ENCODE results near the gene MRPL14. TPM values are rescaled to one million over a fixed set of nuclear protein-coding genes. Genes with fewer than 3 reads are reported as not detected.

Gene MRPL14
- total and polyA plus RNA-seq, 9 of the 15 experiments (the other 6 are each of a cell fraction or from before 2014, with no cell fraction given), result 126 to 424 (median 165) TPM

DNA sequence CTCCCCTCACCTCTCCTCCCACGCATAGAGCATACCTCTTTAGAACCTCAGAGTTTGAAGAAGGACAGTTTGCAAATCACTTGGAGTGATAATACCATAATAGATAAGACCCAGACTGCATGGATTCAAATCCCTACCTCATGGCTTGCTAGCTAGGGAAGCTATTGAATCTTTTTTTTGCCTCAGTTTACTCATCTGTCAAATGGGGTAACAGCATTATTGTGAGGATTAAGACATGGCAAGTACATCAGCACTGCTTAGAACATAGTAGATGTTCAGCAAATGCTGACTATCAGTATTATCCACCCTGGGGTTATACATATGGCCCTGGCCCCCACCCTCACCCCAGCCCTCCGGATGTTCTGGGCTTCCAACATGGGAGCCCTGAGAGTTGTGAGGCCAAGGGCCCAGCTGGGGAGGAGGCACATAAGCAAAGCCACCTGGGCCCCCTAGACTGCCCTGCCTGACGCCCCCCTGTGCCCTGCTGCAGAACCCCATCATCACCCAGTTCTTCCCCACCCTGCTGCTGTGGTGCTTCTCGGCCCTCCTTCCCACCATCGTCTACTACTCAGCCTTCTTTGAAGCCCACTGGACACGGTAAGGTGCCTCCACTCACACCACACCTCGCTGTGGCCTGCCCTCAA, 22.2 kb upstream of the MRPL14 start (continued):
- TF ChIP-seq, protein P1, sequence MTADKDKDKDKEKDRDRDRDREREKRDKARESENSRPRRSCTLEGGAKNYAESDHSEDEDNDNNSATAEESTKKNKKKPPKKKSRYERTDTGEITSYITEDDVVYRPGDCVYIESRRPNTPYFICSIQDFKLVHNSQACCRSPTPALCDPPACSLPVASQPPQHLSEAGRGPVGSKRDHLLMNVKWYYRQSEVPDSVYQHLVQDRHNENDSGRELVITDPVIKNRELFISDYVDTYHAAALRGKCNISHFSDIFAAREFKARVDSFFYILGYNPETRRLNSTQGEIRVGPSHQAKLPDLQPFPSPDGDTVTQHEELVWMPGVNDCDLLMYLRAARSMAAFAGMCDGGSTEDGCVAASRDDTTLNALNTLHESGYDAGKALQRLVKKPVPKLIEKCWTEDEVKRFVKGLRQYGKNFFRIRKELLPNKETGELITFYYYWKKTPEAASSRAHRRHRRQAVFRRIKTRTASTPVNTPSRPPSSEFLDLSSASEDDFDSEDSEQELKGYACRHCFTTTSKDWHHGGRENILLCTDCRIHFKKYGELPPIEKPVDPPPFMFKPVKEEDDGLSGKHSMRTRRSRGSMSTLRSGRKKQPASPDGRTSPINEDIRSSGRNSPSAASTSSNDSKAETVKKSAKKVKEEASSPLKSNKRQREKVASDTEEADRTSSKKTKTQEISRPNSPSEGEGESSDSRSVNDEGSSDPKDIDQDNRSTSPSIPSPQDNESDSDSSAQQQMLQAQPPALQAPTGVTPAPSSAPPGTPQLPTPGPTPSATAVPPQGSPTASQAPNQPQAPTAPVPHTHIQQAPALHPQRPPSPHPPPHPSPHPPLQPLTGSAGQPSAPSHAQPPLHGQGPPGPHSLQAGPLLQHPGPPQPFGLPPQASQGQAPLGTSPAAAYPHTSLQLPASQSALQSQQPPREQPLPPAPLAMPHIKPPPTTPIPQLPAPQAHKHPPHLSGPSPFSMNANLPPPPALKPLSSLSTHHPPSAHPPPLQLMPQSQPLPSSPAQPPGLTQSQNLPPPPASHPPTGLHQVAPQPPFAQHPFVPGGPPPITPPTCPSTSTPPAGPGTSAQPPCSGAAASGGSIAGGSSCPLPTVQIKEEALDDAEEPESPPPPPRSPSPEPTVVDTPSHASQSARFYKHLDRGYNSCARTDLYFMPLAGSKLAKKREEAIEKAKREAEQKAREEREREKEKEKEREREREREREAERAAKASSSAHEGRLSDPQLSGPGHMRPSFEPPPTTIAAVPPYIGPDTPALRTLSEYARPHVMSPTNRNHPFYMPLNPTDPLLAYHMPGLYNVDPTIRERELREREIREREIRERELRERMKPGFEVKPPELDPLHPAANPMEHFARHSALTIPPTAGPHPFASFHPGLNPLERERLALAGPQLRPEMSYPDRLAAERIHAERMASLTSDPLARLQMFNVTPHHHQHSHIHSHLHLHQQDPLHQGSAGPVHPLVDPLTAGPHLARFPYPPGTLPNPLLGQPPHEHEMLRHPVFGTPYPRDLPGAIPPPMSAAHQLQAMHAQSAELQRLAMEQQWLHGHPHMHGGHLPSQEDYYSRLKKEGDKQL (CRISPR knock-in tag; IDR thresholded peaks at IDR 0.05; ENCODE audit: borderline replicate concordance), result no peak
- peak; percentile 16; the same call in 1 of the 2 replicates for TF ChIP-seq CEBPG (CRISPR knock-in tag; IDR thresholded peaks at IDR 0.05)
- TF ChIP-seq CEBPG (tag; conservative IDR thresholded peaks at IDR 0.05 in 1 of 2, IDR thresholded peaks at IDR 0.05 in 1 of 2), result no peak
- TF ChIP-seq, protein P2, sequence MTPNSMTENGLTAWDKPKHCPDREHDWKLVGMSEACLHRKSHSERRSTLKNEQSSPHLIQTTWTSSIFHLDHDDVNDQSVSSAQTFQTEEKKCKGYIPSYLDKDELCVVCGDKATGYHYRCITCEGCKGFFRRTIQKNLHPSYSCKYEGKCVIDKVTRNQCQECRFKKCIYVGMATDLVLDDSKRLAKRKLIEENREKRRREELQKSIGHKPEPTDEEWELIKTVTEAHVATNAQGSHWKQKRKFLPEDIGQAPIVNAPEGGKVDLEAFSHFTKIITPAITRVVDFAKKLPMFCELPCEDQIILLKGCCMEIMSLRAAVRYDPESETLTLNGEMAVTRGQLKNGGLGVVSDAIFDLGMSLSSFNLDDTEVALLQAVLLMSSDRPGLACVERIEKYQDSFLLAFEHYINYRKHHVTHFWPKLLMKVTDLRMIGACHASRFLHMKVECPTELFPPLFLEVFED (CRISPR knock-in tag; conservative IDR thresholded peaks at IDR 0.05), result no peak
- TF ChIP-seq HDGF (IDR thresholded peaks at IDR 0.05), result no peak
- peak in 1 of 2 experiments; percentile 50; a peak in 2 of 4 replicates for TF ChIP-seq KDM1A (IDR thresholded peaks at IDR 0.05)
- TF ChIP-seq ILF3 (IDR thresholded peaks at IDR 0.05; ENCODE audit: borderline replicate concordance), result no peak
- no peak for TF ChIP-seq ZC3H8 (IDR thresholded peaks at IDR 0.05)
- TF ChIP-seq HEY1 (CRISPR knock-in tag; IDR thresholded peaks at IDR 0.05; ENCODE audit: borderline replicate concordance), result no peak
- peak; percentile 73 for TF ChIP-seq BCOR (IDR thresholded peaks at IDR 0.05)
- no peak for TF ChIP-seq ATF1 (CRISPR knock-in tag; IDR thresholded peaks at IDR 0.05)
- TF ChIP-seq ATF1 (tag; IDR thresholded peaks at IDR 0.05), result no peak
- TF ChIP-seq FOXA3 (CRISPR knock-in tag; conservative IDR thresholded peaks at IDR 0.05 in 1 of 2, IDR thresholded peaks at IDR 0.05 in 1 of 2), result no peak
- TF ChIP-seq TAF1 (IDR thresholded peaks at IDR 0.05; ENCODE audit: control insufficient read depth, extremely low read depth, insufficient read depth, low read length, severe bottlenecking), result no peak
- TF ChIP-seq HDAC8 (tag; IDR thresholded peaks at IDR 0.05), result no peak
- no peak for TF ChIP-seq RFX7 (CRISPR knock-in tag; IDR thresholded peaks at IDR 0.05)
- no peak for TF ChIP-seq ZKSCAN3 (CRISPR knock-in tag; IDR thresholded peaks at IDR 0.05)
- no peak for TF ChIP-seq NFYB (IDR thresholded peaks at IDR 0.05; ENCODE audit: extremely low read depth, insufficient read length)
- TF ChIP-seq RBM22 (IDR thresholded peaks at IDR 0.05; ENCODE audit: low read depth, low read length, poor library complexity, severe bottlenecking), result no peak
- no peak for TF ChIP-seq TEAD1 (CRISPR knock-in tag; IDR thresholded peaks at IDR 0.05)
- TF ChIP-seq, protein P3, sequence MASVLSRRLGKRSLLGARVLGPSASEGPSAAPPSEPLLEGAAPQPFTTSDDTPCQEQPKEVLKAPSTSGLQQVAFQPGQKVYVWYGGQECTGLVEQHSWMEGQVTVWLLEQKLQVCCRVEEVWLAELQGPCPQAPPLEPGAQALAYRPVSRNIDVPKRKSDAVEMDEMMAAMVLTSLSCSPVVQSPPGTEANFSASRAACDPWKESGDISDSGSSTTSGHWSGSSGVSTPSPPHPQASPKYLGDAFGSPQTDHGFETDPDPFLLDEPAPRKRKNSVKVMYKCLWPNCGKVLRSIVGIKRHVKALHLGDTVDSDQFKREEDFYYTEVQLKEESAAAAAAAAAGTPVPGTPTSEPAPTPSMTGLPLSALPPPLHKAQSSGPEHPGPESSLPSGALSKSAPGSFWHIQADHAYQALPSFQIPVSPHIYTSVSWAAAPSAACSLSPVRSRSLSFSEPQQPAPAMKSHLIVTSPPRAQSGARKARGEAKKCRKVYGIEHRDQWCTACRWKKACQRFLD (CRISPR knock-in tag; IDR thresholded peaks at IDR 0.05), result no peak
- peak; percentile 78 for TF ChIP-seq ADNP (tag; IDR thresholded peaks at IDR 0.05)

All from K562 (cell line).